Measurements from ENCODE around the gene SH2D3C. TPM values are rescaled to one million over a fixed set of nuclear protein-coding genes. Genes with fewer than 3 reads are reported as not detected.

Gene SH2D3C
- total RNA-seq, 3 donors from 2014 or later: 5.9 to 10.8 (median 7.0) TPM

GRCh38 chr9:127723013-127723412, 55.5 kb downstream of the SH2D3C start:
- H3K4me1 Mint-ChIP-seq (ENCODE audit: low read depth): peaks cover 20% of the 10 kb centered on the region
- DNase-seq (no peak), ATAC-seq (no peak)
- H3K27me3 Mint-ChIP-seq (ENCODE audit: low read depth): no peaks in the 10 kb centered on the region
- no peak overlapping the region for H3K4me3 Mint-ChIP-seq
- no peaks in the 10 kb centered on the region for H3K36me3 Mint-ChIP-seq (ENCODE audit: insufficient read depth)
- no peaks in the 10 kb centered on the region for H3K9me3 Mint-ChIP-seq

GRCh38 chr9:127722055-127722745, 56.3 kb downstream of the SH2D3C start:
- H3K27me3 Mint-ChIP-seq (ENCODE audit: low read depth): no peaks in the 10 kb centered on the region
- peaks cover 20% of the 10 kb centered on the region for H3K4me1 Mint-ChIP-seq (ENCODE audit: low read depth)
- H3K4me3 Mint-ChIP-seq: no peak overlapping the region
- DNase-seq (no peak), ATAC-seq (no peak)
- H3K9me3 Mint-ChIP-seq: no peaks in the 10 kb centered on the region
- no peaks in the 10 kb centered on the region for H3K36me3 Mint-ChIP-seq (ENCODE audit: insufficient read depth)

- Mint-ChIP-seq H3K9me3 (no peaks in the 10 kb centered on the region), H3K27me3 (ENCODE audit: low read depth) (no peaks in the 10 kb centered on the region), H3K4me1 (ENCODE audit: low read depth) (peaks cover 21% of the 10 kb centered on the region), H3K4me3 (no peak overlapping the region), H3K36me3 (ENCODE audit: insufficient read depth) (no peaks in the 10 kb centered on the region)
- DNase-seq: no peak
- peak in 1 of 2 donors; percentile 25 for ATAC-seq
These were observed 57.1 kb downstream of the SH2D3C start for GRCh38 chr9:127721391-127721821.

GRCh38 chr9:127720865-127721227, 57.6 kb downstream of the SH2D3C start:
- Mint-ChIP-seq H3K4me3 (no peak overlapping the region), H3K9me3 (no peaks in the 10 kb centered on the region), H3K4me1 (ENCODE audit: low read depth) (peaks cover 27% of the 10 kb centered on the region), H3K36me3 (ENCODE audit: insufficient read depth) (no peaks in the 10 kb centered on the region), H3K27me3 (ENCODE audit: low read depth) (no peaks in the 10 kb centered on the region)
- DNase-seq (no peak), ATAC-seq (no peak)

- ATAC-seq (no peak), DNase-seq (no peak)
- peak overlapping the region; percentile 17 for H3K4me3 Mint-ChIP-seq
- no peaks in the 10 kb centered on the region for H3K27me3 Mint-ChIP-seq (ENCODE audit: low read depth)
- H3K36me3 Mint-ChIP-seq (ENCODE audit: insufficient read depth): no peaks in the 10 kb centered on the region
- peaks cover 30% of the 10 kb centered on the region for H3K4me1 Mint-ChIP-seq (ENCODE audit: low read depth)
- H3K9me3 Mint-ChIP-seq: no peaks in the 10 kb centered on the region
These were observed 58.2 kb downstream of the SH2D3C start for GRCh38 chr9:127720031-127720864.

- Mint-ChIP-seq H3K4me1 (ENCODE audit: low read depth) (peaks cover 37% of the 10 kb centered on the region), H3K4me3 (no peak overlapping the region)
- ATAC-seq: no peak
These were observed 60.7 kb downstream of the SH2D3C start for GRCh38 chr9:127717766-127718165.

GRCh38 chr9:127716412-127716811, 62.1 kb downstream of the SH2D3C start:
- H3K9me3 Mint-ChIP-seq: no peaks in the 10 kb centered on the region
- DNase-seq: no peak
- no peaks in the 10 kb centered on the region for H3K27me3 Mint-ChIP-seq (ENCODE audit: low read depth)
- H3K36me3 Mint-ChIP-seq (ENCODE audit: insufficient read depth): no peaks in the 10 kb centered on the region
- peak overlapping the region; percentile 98 for H3K4me3 Mint-ChIP-seq
- H3K4me1 Mint-ChIP-seq (ENCODE audit: low read depth): peaks cover 37% of the 10 kb centered on the region
- no peak for ATAC-seq

More at GRCh38 chr9:127717766-127718165, 60.7 kb downstream of the SH2D3C start:
- H3K27me3 Mint-ChIP-seq (ENCODE audit: low read depth): no peaks in the 10 kb centered on the region
- no peaks in the 10 kb centered on the region for H3K9me3 Mint-ChIP-seq
- no peak for DNase-seq
- H3K36me3 Mint-ChIP-seq (ENCODE audit: insufficient read depth): no peaks in the 10 kb centered on the region

- H3K36me3 Mint-ChIP-seq (ENCODE audit: insufficient read depth): no peaks in the 10 kb centered on the region
- DNase-seq (peak; percentile 96), ATAC-seq (peak; percentile 97)
- peak within 1 kb of the TSS; percentile 98 for H3K4me3 Mint-ChIP-seq
- peaks cover 40% of the 10 kb centered on the region for H3K4me1 Mint-ChIP-seq (ENCODE audit: low read depth)
- no peaks in the 10 kb centered on the region for H3K27me3 Mint-ChIP-seq (ENCODE audit: low read depth)
- no peaks in the 10 kb centered on the region for H3K9me3 Mint-ChIP-seq
These were observed 62.8 kb downstream of the SH2D3C start, which contains the start of the genes PTRH1 and TTC16 for GRCh38 chr9:127715470-127716337. TSS of gene PTRH1 (minus strand) at chr9:127715663. CDS start at chr9:127715639, 24 bp downstream. TSS of gene TTC16 (plus strand) at chr9:127716079. CDS start at chr9:127716146, 67 bp downstream.

GRCh38 chr9:127714951-127715469, 63.5 kb downstream of the SH2D3C start:
- peak overlapping the region; percentile 98 for H3K4me3 Mint-ChIP-seq
- H3K27me3 Mint-ChIP-seq (ENCODE audit: low read depth): no peaks in the 10 kb centered on the region
- H3K9me3 Mint-ChIP-seq: no peaks in the 10 kb centered on the region
- peaks cover 40% of the 10 kb centered on the region for H3K4me1 Mint-ChIP-seq (ENCODE audit: low read depth)
- no peaks in the 10 kb centered on the region for H3K36me3 Mint-ChIP-seq (ENCODE audit: insufficient read depth)
- ATAC-seq (peak; percentile 8 to 11), DNase-seq (no peak)

GRCh38 chr9:127714020-127714750, 64.3 kb downstream of the SH2D3C start:
- no peak for DNase-seq
- Mint-ChIP-seq H3K27me3 (ENCODE audit: low read depth) (no peaks in the 10 kb centered on the region), H3K36me3 (ENCODE audit: insufficient read depth) (no peaks in the 10 kb centered on the region), H3K4me1 (ENCODE audit: low read depth) (peaks cover 32% of the 10 kb centered on the region), H3K4me3 (peak overlapping the region; percentile 81), H3K9me3 (no peaks in the 10 kb centered on the region)
- no peak for ATAC-seq

- Mint-ChIP-seq H3K36me3 (ENCODE audit: insufficient read depth) (no peaks in the 10 kb centered on the region), H3K4me3 (peak overlapping the region; percentile 37), H3K9me3 (no peaks in the 10 kb centered on the region), H3K4me1 (ENCODE audit: low read depth) (peaks cover 32% of the 10 kb centered on the region), H3K27me3 (ENCODE audit: low read depth) (no peaks in the 10 kb centered on the region)
- DNase-seq (no peak), ATAC-seq (no peak)
These were observed 65.6 kb downstream of the SH2D3C start for GRCh38 chr9:127712867-127713266.

- no peak for DNase-seq
- Mint-ChIP-seq H3K9me3 (no peaks in the 10 kb centered on the region), H3K27me3 (ENCODE audit: low read depth) (no peaks in the 10 kb centered on the region), H3K4me1 (ENCODE audit: low read depth) (peaks cover 37% of the 10 kb centered on the region), H3K36me3 (ENCODE audit: insufficient read depth) (no peaks in the 10 kb centered on the region), H3K4me3 (peak overlapping the region; percentile 37)
- no peak for ATAC-seq
These were observed 66.1 kb downstream of the SH2D3C start for GRCh38 chr9:127712371-127712770.

- H3K36me3 Mint-ChIP-seq (ENCODE audit: insufficient read depth): no peaks in the 10 kb centered on the region
- ATAC-seq: no peak
- no peaks in the 10 kb centered on the region for H3K27me3 Mint-ChIP-seq (ENCODE audit: low read depth)
- DNase-seq: no peak
- no peaks in the 10 kb centered on the region for H3K9me3 Mint-ChIP-seq
- no peak overlapping the region for H3K4me3 Mint-ChIP-seq
- H3K4me1 Mint-ChIP-seq (ENCODE audit: low read depth): peaks cover 40% of the 10 kb centered on the region
These were observed 66.6 kb downstream of the SH2D3C start for GRCh38 chr9:127711831-127712274.

All from activated T-cell treated with anti-CD3 and anti-CD28 coated beads, Interleukin-2, amount 50 U/mL, for 4 hours (primary cell).